Activated CD4-positive, alpha-beta T cell treated with anti-CD3 and anti-CD28 coated beads, Interleukin-2, Interleukin-4, amounts not matched to agents 100 ng/mL and 50 ng/mL, durations not matched to agents 16 hours and 8 hours (primary cell): ENCODE results near the gene EPC1.
A peak's percentile ranks its signal among the peaks of the same experiment; 100 is the strongest.

ENCODE experiments used
- DNase-seq: peaks from one replicate; pipeline ENCODE4 v3.0.0-alpha.2; 2020; ENCODE audit warnings: low spot score

Gene EPC1

GRCh38 chr10:32332299-32332750, 14.6 kb downstream of the EPC1 start:
- DNase-seq = peak; percentile 92

GRCh38 chr10:32331606-32332005, 15.4 kb downstream of the EPC1 start:
- DNase-seq = no peak

GRCh38 chr10:32330214-32330613, 16.7 kb downstream of the EPC1 start:
- no peak for DNase-seq

- no peak for DNase-seq
Measured at GRCh38 chr10:32329061-32329460, 17.9 kb downstream of the EPC1 start.

- no peak for DNase-seq
Measured at GRCh38 chr10:32328499-32328898, 18.5 kb downstream of the EPC1 start.

- no peak for DNase-seq
Measured at GRCh38 chr10:32327364-32327691, 19.6 kb downstream of the EPC1 start.

GRCh38 chr10:32326680-32327363, 20.1 kb downstream of the EPC1 start:
- no peak for DNase-seq

- DNase-seq = no peak
Measured at GRCh38 chr10:32326119-32326518, 20.8 kb downstream of the EPC1 start.

- no peak for DNase-seq
Measured at GRCh38 chr10:32323051-32323450, 23.9 kb downstream of the EPC1 start.

- DNase-seq = no peak
Measured at GRCh38 chr10:32321016-32321631, 25.8 kb downstream of the EPC1 start.

GRCh38 chr10:32318476-32318896, 28.5 kb downstream of the EPC1 start:
- peak; percentile 48 for DNase-seq

- DNase-seq = peak; percentile 77
Measured at GRCh38 chr10:32317795-32318357, 29.1 kb downstream of the EPC1 start.

GRCh38 chr10:32315424-32315823, 31.5 kb downstream of the EPC1 start:
- no peak for DNase-seq

GRCh38 chr10:32314588-32314987, 32.4 kb downstream of the EPC1 start:
- DNase-seq = no peak

- DNase-seq = no peak
Measured at GRCh38 chr10:32308027-32308603, 38.8 kb downstream of the EPC1 start.

GRCh38 chr10:32307609-32308008, 39.3 kb downstream of the EPC1 start:
- DNase-seq = no peak

GRCh38 chr10:32299354-32299980, 47.5 kb downstream of the EPC1 start:
- DNase-seq = no peak

- no peak for DNase-seq
Measured at GRCh38 chr10:32298075-32298812, 48.7 kb downstream of the EPC1 start.

- no peak for DNase-seq
Measured at GRCh38 chr10:32295027-32295426, 51.9 kb downstream of the EPC1 start.

- no peak for DNase-seq
Measured at GRCh38 chr10:32293581-32293980, 53.4 kb downstream of the EPC1 start.

- no peak for DNase-seq
Measured at GRCh38 chr10:32279795-32280194, 67.2 kb downstream of the EPC1 start.

GRCh38 chr10:32273336-32273735, 73.6 kb downstream of the EPC1 start:
- DNase-seq = no peak
